HG03097 (cell line): ENCODE results near the gene SNCB.

Experiments used
- ATAC-seq: cut with Tn5 transposase; IDR thresholded peaks from one replicate; pipeline ENCODE4 v1.9.1; 2021; ENCODE audit not compliant: unreplicated experiment, low FRiP score

The SNCB gene

GRCh38 chr5:176661676-176662075, 31.3 kb upstream of the SNCB start:
- ATAC-seq, result no peak

DNA sequence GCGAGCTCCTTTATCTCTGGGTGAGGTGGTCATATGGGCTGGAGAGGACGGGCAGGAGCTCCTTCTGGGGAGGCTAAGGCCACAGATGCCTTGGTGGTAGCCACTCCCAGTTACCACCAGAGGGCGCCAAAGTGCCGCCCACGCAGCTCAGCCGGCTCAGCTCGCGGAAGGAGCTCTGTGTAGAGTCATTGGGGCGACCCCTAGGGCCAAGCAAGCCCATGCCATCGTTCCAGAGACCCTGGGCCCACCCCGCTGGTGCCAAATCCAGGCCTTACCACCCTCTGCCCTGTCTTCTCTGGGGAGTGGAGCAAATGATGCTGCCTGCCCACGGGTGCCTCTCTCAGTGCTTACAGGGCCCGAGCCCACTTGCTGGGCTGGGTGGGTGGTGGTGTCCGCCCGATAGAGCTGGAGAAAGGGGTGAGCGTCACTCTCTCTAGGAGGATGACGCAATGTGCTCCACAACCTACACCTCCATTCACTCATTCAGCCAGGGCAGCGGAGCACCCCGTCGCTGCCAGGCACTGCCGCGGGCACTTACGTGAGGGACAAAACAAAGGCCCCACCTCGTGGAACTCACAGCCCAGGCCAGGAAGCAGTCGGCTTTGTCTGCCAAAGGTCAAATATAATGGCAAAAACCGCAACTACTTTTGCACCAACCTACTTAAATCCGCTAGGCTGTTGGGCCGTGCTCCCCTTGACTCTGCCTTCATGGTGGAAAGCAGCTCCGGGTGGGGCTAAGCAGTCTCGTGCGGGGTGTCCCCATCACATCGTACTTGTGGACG, 30.7 kb upstream of the SNCB start:
- ATAC-seq, result no peak

GRCh38 chr5:176660530-176660859, 30.2 kb upstream of the SNCB start:
- no peak for ATAC-seq

GRCh38 chr5:176659860-176660461, 29.6 kb upstream of the SNCB start:
- ATAC-seq, result no peak

DNA sequence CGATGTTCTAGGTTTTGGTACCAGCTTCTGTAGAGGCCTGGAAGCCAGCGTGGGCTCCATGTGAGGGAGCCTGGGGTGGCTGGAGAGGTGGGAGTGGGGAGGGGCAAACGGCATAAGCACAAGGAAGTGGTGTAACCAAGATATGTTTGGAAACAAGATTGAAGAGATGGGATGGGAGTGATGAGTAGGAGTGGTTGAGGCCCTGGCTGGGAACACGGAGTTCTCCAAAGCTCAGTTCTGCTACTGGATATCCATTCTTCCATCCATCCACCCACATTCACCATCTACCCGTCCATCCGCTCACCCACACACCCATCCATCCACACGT, 29.1 kb upstream of the SNCB start:
- no peak for ATAC-seq

GRCh38 chr5:176658817-176659511, 28.6 kb upstream of the SNCB start:
- ATAC-seq, result no peak

DNA sequence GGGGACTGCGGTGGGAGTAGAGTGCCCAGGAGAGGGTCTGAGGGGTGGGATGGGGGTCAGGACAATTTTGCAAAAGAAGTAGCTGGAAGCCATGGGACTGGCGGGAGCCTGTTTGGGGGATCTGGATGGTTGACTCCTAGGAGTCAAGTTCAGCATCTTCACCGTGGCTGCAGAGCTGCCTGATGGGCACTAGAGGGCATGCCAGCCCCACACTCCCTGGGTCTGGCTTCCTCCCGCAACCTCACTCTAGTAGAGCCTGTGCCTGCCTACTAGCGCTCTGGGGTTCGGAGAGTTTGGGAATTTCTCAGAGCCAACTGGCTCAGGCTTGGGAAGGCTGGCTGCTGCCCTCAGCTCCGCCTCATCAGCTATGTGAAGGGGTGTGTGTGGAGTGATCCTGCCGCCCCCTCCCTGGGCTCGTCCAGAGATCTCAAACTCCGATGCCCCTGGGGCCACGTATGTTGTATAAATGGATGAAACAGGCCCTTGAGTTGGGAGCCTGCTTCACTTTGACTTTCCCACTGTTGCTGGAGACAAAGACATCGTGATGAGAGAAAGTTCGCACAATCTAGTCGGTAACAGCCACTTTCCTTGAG, 27.8 kb upstream of the SNCB start:
- ATAC-seq, result peak; percentile 43

GRCh38 chr5:176656467-176656990, 26.2 kb upstream of the SNCB start:
- ATAC-seq, result no peak

DNA sequence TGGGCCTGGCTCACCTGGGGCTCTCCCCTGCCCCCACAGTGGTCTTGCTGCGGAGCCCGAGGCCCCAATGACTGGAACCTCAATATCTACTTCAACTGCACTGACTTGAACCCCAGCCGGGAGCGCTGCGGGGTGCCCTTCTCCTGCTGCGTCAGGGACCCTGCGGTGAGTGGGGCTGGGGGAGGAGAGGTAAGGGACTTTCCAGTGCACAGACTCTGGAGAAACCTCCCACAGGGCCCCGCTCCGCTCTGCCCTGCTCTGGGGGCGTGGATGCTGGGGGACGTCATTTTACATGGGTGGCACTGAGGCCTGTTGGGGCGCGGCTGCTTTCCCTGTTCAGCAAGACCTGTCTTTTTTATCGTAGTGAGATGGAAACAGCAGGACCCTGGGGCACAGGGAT, 24.5 kb upstream of the SNCB start:
- ATAC-seq, result no peak

DNA sequence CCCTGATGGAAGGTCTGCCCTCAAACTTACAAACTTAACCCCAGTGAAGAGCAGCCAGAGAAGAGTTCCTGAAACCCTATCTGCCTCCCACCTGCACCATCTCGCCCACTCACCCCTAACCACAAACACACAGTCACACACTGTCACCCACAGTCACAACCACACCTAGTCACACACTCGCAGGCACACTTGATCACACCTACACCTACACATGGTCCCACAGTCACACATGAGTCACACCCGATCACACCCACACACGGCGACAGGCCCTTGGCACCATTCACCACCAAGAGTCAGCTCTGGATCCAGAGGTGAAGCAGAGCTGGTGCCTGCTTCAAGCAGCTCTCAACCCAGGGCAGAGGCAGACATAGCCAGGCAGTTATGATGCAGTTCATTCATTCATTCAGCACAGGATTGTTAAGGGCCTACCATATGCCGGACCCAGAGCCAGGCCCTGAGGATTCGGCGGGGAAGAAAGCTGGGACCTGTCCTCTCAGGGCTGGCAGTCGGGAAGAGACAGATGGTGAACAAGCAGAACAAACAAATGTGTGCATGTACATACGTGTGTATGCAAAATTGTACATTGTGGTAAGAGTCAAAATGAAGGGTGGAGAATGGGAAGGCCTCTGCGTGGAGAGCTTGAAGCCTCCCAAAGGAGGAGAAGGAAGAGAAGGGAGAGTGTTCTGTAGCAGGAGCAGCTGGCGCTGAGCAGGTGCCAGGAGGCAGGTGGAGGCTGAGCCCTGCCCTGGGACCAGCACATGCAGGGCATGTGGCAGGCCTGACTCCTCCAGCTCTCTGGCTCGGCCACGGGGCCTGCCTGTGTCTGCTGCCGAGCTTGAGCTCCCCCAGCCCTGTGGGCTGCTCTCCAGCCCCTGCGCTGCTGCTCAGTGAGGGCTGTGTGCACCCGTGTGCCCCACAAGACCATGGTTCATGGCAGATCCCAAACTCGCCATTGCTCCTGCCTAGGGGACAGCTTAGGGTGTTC, 23.4 kb upstream of the SNCB start:
- no peak for ATAC-seq

DNA sequence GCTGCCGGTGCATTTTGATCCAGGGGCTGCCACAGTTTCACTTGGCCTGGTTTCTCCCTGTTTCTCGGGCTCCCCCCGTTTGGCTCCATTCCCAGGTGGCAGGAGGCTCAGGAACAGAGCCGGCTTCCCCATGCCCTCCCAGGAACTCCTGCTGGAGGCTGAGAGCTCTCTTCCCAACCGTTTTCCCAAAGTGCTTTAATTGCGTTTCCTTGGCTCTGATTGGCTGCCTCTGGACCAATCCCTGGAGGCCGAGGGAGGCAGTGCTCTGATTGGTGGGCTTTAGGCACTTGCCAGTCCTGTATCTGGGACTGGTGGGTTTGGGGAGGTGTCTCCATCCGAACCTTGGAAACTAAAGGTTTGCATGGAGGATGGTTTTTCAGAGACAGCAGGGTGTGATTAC, 21.8 kb upstream of the SNCB start:
- no peak for ATAC-seq

DNA sequence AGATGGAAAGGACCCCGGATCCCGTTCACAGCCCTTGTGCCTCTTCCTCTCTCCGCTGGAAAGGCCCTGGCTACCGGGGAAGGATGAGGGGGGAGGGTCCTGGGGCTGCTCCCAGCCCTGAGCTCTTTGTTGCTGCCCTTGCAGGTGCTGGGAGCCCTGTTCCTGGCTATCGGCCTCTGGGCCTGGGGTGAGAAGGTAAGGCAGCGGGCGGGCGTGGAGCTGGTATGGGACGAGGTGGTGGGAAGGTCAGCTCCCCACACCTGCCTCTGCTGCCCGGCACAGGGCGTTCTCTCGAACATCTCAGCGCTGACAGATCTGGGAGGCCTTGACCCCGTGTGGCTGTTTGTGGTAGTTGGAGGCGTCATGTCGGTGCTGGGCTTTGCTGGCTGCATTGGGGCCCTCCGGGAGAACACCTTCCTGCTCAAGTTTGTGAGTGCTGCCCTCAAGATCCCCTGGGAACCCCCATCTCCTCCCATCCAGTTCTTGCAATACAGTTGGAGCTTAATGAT, 21.2 kb upstream of the SNCB start:
- no peak for ATAC-seq

DNA sequence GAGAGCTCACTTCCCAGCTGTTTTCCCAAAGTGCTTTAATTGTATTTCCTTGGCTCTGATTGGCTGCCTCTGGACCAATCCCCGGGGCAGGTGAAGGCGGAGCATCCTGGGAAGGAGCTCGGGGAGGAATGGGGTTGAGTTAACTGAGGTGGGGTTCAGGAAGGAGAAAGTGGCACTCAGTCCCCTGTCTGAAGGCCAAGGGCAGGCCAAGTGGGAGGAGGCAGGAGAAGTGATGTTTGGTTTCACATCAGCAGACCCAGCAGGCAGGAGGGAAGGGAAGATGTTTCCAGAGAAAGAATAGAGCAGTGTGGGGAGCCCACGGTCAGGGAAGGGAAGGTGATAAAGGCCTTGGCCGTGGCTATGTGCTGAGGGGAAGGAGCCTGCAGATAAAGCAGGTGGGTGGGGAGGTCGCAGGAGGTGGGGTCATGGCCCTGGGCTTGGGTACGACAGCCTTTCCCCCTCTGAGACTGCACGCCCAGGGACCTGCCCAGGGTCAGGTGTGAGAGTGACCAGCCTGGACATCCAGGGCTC, 20.1 kb upstream of the SNCB start:
- ATAC-seq, result no peak

DNA sequence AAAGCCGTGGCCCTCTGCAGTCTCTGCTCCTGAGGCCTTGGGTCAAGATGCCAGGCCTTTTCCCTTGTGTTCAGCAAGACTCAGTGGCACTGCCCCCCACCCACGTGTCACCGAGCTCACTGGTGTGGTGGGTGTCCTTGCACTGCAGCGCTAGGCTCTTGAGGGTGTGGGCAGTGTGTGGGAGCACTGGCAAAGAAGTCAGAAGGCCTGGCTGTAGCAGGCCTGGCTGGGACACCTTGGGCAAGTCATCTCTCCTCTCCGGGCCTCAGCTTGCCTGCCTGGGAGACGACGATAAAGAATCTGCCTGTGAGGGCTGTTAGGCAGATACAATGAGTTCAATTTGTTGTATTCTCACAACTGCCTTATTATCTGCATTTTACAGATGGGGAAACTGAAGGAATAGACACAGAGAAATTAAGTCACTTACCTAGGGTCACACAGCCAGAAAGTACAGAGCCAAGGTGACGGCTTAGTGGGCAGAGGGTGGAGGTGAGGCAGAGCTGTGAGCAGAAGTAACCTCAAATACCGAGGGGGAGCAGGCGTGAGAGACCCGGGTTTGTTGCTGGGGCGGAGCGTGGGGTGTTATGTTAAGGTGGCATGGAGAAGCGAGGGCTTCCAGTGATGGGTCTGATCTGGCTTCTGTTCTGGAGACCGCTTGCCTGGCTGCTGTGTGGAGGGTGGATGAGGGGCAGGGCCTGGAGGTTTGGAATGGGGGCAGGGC, 18.3 kb upstream of the SNCB start:
- no peak for ATAC-seq

DNA sequence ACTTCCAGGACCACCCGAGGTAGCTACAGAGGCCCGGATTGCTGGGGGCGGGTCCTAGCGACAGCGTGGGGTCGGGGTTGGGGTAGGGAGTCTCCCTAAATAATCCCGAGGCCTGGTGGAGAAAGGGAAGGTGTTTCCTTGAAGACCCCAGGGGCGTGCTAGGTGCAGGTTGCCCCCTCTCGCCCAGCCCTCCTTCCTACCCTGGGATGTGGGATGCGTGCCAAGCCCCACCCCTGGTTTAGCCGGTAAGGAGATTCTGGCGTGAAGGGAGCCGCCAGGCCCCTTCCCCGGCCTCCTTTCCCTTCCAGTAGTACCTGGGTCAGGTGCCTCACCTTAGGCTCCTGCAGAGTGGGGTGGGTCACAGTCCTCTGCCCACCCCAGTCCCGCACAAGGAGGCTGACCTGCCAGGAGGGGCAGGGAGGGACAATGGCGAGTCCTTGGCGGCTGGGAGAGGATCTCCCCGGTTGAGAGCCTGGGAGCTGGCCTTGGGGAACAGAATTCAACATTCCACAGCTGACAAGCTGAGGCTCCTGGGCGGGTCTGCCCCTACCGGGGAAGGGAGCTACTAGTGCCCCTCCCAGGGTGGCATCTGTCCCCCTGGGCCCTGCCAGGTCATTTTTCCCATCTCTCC, 17.6 kb upstream of the SNCB start:
- ATAC-seq, result no peak

GRCh38 chr5:176647030-176647842, 16.9 kb upstream of the SNCB start, which contains the start of gene TSPAN17:
TSPAN17 (plus strand) TSS chr5:176647484; CDS start chr5:176647616, 132 bp downstream.
- ATAC-seq, result peak; percentile 94

DNA sequence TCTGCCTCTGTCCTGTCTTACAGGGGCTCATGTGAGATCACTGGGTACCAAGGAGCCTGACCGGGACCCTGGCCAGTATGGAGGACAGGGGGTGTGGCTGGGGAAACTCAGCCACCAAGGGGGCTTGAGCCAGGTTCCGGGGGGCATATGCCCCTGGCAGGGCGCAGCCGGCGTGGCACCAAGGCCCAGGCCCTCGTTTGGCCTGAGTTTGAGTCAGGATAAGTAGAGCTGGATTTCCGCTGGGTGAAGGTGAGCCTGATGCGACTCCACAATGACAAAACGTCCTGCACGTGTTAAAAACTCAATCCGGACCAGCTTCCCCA, 16.3 kb upstream of the SNCB start:
- no peak for ATAC-seq
